Measurements from ENCODE around the gene PRKCQ.

DNA sequence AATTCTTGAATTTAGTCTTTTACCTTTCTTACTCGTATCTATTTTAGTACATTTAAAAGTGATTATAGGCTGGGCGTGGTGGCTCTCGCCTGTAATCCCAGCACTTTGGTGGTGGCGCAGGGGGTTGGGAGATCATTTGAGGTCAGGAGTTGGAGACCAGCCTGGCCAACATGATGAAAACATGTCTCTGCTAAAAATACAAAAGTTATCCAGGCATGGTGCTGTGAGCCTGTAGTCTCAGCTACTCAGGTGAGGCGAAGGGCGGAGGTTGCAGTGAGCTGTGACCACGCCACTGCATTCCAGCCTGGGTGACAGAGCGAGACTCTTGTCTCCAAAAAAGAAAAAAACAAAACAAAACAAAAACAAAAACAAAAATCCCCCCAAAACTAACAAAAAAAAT lies 12.2 kb downstream of the PRKCQ start:
- TF ChIP-seq, protein P1, sequence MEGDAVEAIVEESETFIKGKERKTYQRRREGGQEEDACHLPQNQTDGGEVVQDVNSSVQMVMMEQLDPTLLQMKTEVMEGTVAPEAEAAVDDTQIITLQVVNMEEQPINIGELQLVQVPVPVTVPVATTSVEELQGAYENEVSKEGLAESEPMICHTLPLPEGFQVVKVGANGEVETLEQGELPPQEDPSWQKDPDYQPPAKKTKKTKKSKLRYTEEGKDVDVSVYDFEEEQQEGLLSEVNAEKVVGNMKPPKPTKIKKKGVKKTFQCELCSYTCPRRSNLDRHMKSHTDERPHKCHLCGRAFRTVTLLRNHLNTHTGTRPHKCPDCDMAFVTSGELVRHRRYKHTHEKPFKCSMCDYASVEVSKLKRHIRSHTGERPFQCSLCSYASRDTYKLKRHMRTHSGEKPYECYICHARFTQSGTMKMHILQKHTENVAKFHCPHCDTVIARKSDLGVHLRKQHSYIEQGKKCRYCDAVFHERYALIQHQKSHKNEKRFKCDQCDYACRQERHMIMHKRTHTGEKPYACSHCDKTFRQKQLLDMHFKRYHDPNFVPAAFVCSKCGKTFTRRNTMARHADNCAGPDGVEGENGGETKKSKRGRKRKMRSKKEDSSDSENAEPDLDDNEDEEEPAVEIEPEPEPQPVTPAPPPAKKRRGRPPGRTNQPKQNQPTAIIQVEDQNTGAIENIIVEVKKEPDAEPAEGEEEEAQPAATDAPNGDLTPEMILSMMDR (optimal IDR thresholded peaks at IDR 0.05 in 1 of 3, IDR thresholded peaks at IDR 0.05 in 1 of 3, conservative IDR thresholded peaks at IDR 0.05 in 1 of 3; ENCODE audit: extremely low read depth in 1 of 3, insufficient read depth in 2 of 3, low read length in 3 of 3): no peak
- no peak for TF ChIP-seq EZH2 (IDR thresholded peaks at IDR 0.05; ENCODE audit: low read length)

All from keratinocyte (primary cell).